Measurements from ENCODE around the gene NUP35.

The NUP35 gene

GRCh38 chr2:183209395-183210028 is 85.3 kb downstream of the NUP35 start:
- no peak for DNase-seq (ENCODE audit: low read depth in 3 of 3)
